Activated CD8-positive, alpha-beta memory T cell treated with anti-CD3 and anti-CD28 coated beads, Interleukin-2, amount 10 ng/mL, durations not matched to agents 7 days and 5 days (primary cell): Measurements from ENCODE around the gene KCND3. TPM values are rescaled to one million over a fixed set of nuclear protein-coding genes. Genes with fewer than 3 reads are reported as not detected.
A peak's percentile ranks its signal among the peaks of the same experiment; 100 is the strongest.

Experiments used
- ATAC-seq: fragments of 150-1000 bp; cut with Tn5 transposase; one replicate; pipeline ENCODE4 v1.10.0; 2021; ENCODE audit warnings: moderate library complexity
- CTCF ChIA-PET: fragments of 350-600 bp; sonication (Branson Sonifier 250); formaldehyde crosslinking; loops from one replicate; lab custom pipeline; 2021; ENCODE audit warnings: antibody characterized with exemption; lab: Charles Lee
- DNase-seq: peaks from one replicate; pipeline ENCODE4 v3.0.0-alpha.2; 2020
- H3K27ac Mint-ChIP-seq: one replicate; pipeline ENCODE4 v1.8.0; 2021; ENCODE audit warnings: mild to moderate bottlenecking, mixed read lengths
- H3K27me3 Mint-ChIP-seq: one replicate; pipeline ENCODE4 v1.8.0; 2021; ENCODE audit warnings: mixed read lengths
- H3K36me3 Mint-ChIP-seq: one replicate; pipeline ENCODE4 v1.8.0; 2021; ENCODE audit warnings: mild to moderate bottlenecking, mixed read lengths
- H3K4me1 Mint-ChIP-seq: one replicate; pipeline ENCODE4 v1.8.0; 2021; ENCODE audit warnings: mixed read lengths
- H3K4me3 Mint-ChIP-seq: one replicate; pipeline ENCODE4 v1.8.0; 2021; ENCODE audit warnings: mild to moderate bottlenecking, moderate library complexity, mixed read lengths
- H3K9me3 Mint-ChIP-seq: one replicate; pipeline ENCODE4 v1.8.0; 2022; ENCODE audit warnings: low read depth, mixed read lengths
- total RNA-seq, 2 experiments: library from RNA; stranded (reverse); gene quantifications; one replicate each; pipeline ENCODE4 v1.2.3, GENCODE V29; 2021

KCND3 gene
- total RNA-seq = not detected

DNA sequence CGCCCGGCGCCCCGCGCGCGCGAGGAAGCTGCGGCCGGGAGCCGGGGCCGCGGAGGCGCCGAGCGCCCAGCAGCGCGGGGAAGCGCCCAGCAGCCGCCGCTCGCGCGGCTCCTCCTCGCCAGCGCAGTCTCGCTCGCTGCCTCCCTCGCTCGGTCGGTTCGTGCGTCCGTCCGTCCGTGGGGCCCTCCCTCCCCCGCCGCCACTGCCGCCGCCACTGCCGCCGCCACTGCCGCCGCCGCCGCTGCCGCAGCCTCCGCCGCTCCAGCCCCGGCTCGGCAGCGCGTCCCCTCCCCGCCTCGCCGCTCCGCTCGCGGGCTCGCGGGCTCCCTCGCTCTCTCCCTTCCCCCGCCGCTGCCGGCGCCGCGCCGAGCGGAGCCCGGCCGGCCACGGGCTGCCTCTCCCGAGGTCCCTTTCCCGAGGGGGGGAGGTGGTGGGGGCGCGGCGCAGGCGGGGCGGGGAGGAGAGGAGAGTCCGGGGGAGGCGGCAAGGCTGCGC, at the start of gene KCND3:
Gene KCND3, minus strand, starts transcription at position 138 of the 495 bp plus-strand sequence.
- Mint-ChIP-seq H3K36me3 (no peaks in the 10 kb centered on the region), H3K9me3 (no peaks in the 10 kb centered on the region), H3K4me3 (peak within 1 kb of the TSS; percentile 11), H3K27ac (no peak within 1 kb of the TSS), H3K27me3 (peaks cover 83% of the 10 kb centered on the region), H3K4me1 (peaks cover 11% of the 10 kb centered on the region)
- ATAC-seq (peak; percentile 49), DNase-seq (no peak)
- CTCF ChIA-PET = no interaction called here

DNA sequence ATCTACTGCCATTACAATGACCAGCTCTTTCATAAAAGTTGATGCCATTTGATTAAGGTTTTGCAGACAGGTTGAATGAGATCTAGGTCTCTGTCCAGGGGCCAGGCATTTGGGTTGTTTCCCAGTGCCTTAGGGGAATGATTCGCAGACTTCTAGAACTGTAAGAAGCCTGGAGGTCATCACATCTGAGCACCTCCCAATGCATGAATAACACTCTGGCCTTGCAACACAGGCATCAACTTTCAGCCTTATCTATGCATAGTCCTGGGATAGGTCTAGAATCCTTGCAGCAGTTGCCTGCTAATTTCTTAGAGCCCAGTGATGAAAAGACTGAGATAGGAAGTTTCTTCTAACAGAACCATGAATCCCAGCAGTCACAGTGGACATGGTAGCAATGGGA, 44.8 kb upstream of the KCND3 start:
- Mint-ChIP-seq H3K36me3 (no peaks in the 10 kb centered on the region), H3K4me3 (no peak overlapping the region), H3K9me3 (no peaks in the 10 kb centered on the region), H3K27me3 (peaks cover 9% of the 10 kb centered on the region), H3K4me1 (no peaks in the 10 kb centered on the region), H3K27ac (no peak overlapping the region)
- no peak for DNase-seq
- CTCF ChIA-PET = no interaction called here
- no peak for ATAC-seq

GRCh38 chr1:112033439-112034120, 44.1 kb upstream of the KCND3 start:
- H3K9me3 Mint-ChIP-seq = no peaks in the 10 kb centered on the region

GRCh38 chr1:112030157-112030556, 40.7 kb upstream of the KCND3 start:
- Mint-ChIP-seq H3K36me3 (no peaks in the 10 kb centered on the region), H3K4me3 (no peak overlapping the region), H3K27me3 (peaks cover 9% of the 10 kb centered on the region), H3K4me1 (no peaks in the 10 kb centered on the region), H3K9me3 (no peaks in the 10 kb centered on the region), H3K27ac (no peak overlapping the region)
- no peak for ATAC-seq
- DNase-seq = no peak
- CTCF ChIA-PET = no interaction called here

More at GRCh38 chr1:112033439-112034120, 44.1 kb upstream of the KCND3 start:
- Mint-ChIP-seq H3K4me3 (no peak overlapping the region), H3K27ac (no peak overlapping the region), H3K4me1 (no peaks in the 10 kb centered on the region), H3K27me3 (peaks cover 9% of the 10 kb centered on the region), H3K36me3 (no peaks in the 10 kb centered on the region)
- ATAC-seq (no peak), DNase-seq (no peak)
- CTCF ChIA-PET = interaction anchor here (0.5 kb wide), 1 partner anchor 304 kb away, joined by 3 read pairs; no protein-coding TSS in a partner anchor

GRCh38 chr1:112027696-112028095, 38.2 kb upstream of the KCND3 start:
- peaks cover 9% of the 10 kb centered on the region for H3K27me3 Mint-ChIP-seq
- ATAC-seq (no peak), DNase-seq (no peak)
- CTCF ChIA-PET = no interaction called here
- H3K9me3 Mint-ChIP-seq = no peaks in the 10 kb centered on the region
- H3K4me1 Mint-ChIP-seq = no peaks in the 10 kb centered on the region
- no peaks in the 10 kb centered on the region for H3K36me3 Mint-ChIP-seq
- H3K27ac Mint-ChIP-seq = no peak overlapping the region
- no peak overlapping the region for H3K4me3 Mint-ChIP-seq

- no peak for DNase-seq
- H3K27ac Mint-ChIP-seq = no peak overlapping the region
- no peaks in the 10 kb centered on the region for H3K9me3 Mint-ChIP-seq
- peaks cover 13% of the 10 kb centered on the region for H3K27me3 Mint-ChIP-seq
- no peak overlapping the region for H3K4me3 Mint-ChIP-seq
- CTCF ChIA-PET = no interaction called here
- no peaks in the 10 kb centered on the region for H3K36me3 Mint-ChIP-seq
- no peak for ATAC-seq
- no peaks in the 10 kb centered on the region for H3K4me1 Mint-ChIP-seq
Observed at GRCh38 chr1:112026501-112026900, 37.0 kb upstream of the KCND3 start.

DNA sequence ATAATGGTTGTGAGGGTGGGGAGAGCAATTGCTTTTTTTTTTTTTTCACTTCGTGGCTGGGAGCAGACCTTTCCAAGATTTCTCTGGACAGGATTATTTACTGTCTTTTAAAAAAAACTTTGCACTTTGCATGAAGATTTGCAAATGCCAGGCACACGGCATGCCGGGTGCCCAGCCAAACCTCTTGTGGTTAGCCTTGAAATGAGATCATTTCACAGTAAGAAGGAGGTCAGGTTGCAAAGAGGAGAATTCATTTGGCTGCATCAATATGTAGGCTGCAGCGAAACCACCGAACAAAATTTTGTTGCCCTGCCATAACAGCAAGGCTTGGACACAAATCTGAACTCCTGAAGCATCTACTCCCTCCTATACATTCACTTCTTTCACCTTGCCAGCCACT, 36.5 kb upstream of the KCND3 start:
- Mint-ChIP-seq H3K36me3 (no peaks in the 10 kb centered on the region), H3K4me1 (no peaks in the 10 kb centered on the region), H3K27ac (no peak overlapping the region), H3K9me3 (no peaks in the 10 kb centered on the region), H3K27me3 (peaks cover 14% of the 10 kb centered on the region), H3K4me3 (no peak overlapping the region)
- DNase-seq (no peak), ATAC-seq (no peak)
- CTCF ChIA-PET = no interaction called here

DNA sequence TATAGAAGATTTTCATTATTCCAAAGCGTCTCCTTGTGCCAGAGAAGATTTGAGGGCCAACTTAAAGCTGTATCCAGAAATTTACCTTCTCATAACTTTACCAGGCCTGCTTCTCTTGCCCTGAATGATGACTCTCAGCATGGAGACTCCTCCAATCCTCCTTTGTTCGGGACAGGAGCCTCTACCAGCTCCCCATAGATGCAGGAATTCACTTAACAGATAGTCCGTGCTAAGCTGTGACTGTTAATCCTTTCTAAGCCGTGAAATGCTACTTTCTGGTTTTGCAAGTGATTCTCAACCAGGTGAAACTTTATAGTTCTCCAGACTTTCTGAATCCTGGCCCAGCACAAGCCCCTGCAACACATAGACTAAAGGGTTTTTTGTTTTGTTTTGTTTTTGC, 31.8 kb upstream of the KCND3 start:
- Mint-ChIP-seq H3K27me3 (peaks cover 27% of the 10 kb centered on the region), H3K4me3 (no peak overlapping the region), H3K27ac (no peak overlapping the region), H3K4me1 (no peaks in the 10 kb centered on the region), H3K36me3 (no peaks in the 10 kb centered on the region), H3K9me3 (no peaks in the 10 kb centered on the region)
- DNase-seq = no peak
- no peak for ATAC-seq
- CTCF ChIA-PET = no interaction called here

DNA sequence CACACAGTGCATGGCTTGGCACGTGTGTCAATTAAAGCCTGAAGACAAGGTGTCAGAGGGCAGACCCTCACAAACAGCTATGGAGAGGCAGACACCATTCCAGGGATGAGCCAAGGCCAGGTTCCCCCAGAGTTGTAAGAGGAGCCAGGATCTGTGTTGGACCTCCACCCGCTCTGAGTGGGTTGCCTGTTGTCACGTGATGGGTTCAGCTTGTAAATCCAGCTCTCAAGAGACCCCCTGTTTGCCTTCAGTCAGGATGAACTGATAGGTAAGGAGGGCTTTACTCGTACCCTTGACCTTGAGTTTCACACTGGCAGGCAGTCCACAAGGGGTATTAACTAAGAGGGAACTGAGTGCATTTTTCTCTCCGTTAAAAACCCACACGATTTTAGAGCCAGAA, 27.7 kb upstream of the KCND3 start:
- H3K9me3 Mint-ChIP-seq = no peaks in the 10 kb centered on the region
- ATAC-seq (no peak), DNase-seq (no peak)
- H3K27me3 Mint-ChIP-seq = peaks cover 32% of the 10 kb centered on the region
- no peaks in the 10 kb centered on the region for H3K4me1 Mint-ChIP-seq
- CTCF ChIA-PET = no interaction called here
- no peaks in the 10 kb centered on the region for H3K36me3 Mint-ChIP-seq
- H3K27ac Mint-ChIP-seq = no peak overlapping the region
- H3K4me3 Mint-ChIP-seq = no peak overlapping the region

DNA sequence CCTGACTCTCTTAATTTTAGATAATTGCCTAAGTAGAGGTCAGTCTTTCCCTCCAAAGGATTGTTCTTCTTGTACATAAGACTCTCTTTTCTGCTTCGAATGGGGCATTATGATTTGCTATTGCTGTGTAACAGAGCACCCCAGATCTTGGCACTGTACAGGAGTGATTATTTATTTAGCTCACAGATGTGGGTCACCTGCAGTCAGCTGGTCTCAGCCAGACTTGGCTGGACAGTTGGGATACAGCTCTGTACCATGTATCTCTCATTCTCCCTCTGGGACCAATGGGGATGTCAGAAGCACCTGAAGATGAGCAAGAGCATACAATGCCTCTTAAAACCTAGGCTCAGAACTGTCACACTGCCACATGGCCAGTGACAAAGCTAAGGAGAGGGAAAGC, 23.4 kb upstream of the KCND3 start:
- CTCF ChIA-PET = no interaction called here
- H3K27me3 Mint-ChIP-seq = peaks cover 12% of the 10 kb centered on the region
- ATAC-seq = no peak
- no peaks in the 10 kb centered on the region for H3K36me3 Mint-ChIP-seq
- no peak overlapping the region for H3K27ac Mint-ChIP-seq
- no peak for DNase-seq
- H3K4me3 Mint-ChIP-seq = no peak overlapping the region
- no peaks in the 10 kb centered on the region for H3K9me3 Mint-ChIP-seq
- H3K4me1 Mint-ChIP-seq = no peaks in the 10 kb centered on the region

GRCh38 chr1:112011202-112011601, 21.7 kb upstream of the KCND3 start:
- CTCF ChIA-PET = no interaction called here
- ATAC-seq (no peak), DNase-seq (no peak)
- Mint-ChIP-seq H3K27ac (no peak overlapping the region), H3K9me3 (no peaks in the 10 kb centered on the region), H3K36me3 (no peaks in the 10 kb centered on the region), H3K4me1 (no peaks in the 10 kb centered on the region), H3K4me3 (no peak overlapping the region), H3K27me3 (peaks cover 13% of the 10 kb centered on the region)

DNA sequence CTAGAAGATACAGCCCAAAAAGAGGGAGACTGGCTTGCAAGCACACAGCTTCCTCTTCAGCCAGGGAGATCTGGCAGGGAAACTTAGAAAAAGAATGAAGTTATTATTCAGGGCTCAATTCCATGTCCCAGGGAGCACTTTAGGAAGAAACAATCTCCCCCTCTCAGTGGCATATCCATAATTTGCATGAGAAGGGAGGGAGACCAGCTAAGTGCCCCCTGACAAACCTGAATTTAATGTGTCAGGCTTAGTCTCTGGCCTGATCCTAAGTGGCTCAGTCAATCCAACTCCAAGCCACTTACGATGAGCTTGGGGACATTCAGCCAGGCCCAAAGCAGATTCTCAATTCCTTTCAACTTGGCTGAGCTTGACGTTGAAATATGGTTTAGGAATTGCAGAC, 17.7 kb upstream of the KCND3 start:
- DNase-seq (no peak), ATAC-seq (no peak)
- Mint-ChIP-seq H3K27ac (no peak overlapping the region), H3K4me1 (no peaks in the 10 kb centered on the region), H3K4me3 (no peak overlapping the region), H3K27me3 (peaks cover 6% of the 10 kb centered on the region), H3K36me3 (no peaks in the 10 kb centered on the region), H3K9me3 (no peaks in the 10 kb centered on the region)
- CTCF ChIA-PET = interaction anchor here (1.4 kb wide), 1 partner anchor 8 kb away, joined by 3 read pairs; no protein-coding TSS in a partner anchor

DNA sequence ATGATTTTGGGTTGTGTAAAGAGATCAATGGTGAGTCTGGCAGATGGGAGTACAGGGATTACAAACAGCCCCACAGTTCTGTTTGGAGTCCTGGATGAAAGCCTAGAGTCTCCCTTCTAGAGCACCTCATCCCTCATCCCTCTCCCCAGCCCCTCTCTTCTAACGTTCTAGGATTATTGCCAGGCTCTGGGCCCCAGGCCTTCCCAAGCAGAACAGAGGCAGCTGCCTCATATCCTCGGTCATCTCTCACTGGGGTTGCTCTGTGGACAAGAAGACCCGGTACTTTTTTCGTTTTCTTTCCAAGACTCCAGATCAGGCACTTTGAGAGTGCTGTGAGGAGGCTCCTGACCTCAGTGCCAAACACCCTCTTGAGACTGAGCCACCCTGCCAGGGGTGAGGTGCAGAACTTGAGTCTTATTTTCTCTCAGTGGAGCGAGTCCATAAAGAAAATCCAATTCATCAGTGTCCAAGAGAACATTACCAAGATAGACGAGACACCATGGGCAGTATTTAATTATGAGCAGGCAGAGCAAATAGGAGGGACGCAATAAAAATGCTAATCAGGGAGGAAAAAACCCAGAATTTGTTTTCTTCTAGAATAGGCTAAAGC, 17.1 kb upstream of the KCND3 start:
- Mint-ChIP-seq H3K27me3 (peaks cover 10% of the 10 kb centered on the region), H3K4me3 (no peak overlapping the region), H3K4me1 (no peaks in the 10 kb centered on the region), H3K27ac (no peak overlapping the region), H3K9me3 (no peaks in the 10 kb centered on the region), H3K36me3 (no peaks in the 10 kb centered on the region)
- CTCF ChIA-PET = no interaction called here
- DNase-seq = no peak
- ATAC-seq = no peak

GRCh38 chr1:112004076-112004475, 14.6 kb upstream of the KCND3 start:
- ATAC-seq (no peak), DNase-seq (no peak)
- Mint-ChIP-seq H3K4me3 (no peak overlapping the region), H3K9me3 (no peaks in the 10 kb centered on the region), H3K4me1 (no peaks in the 10 kb centered on the region), H3K27me3 (peaks cover 30% of the 10 kb centered on the region), H3K36me3 (no peaks in the 10 kb centered on the region), H3K27ac (no peak overlapping the region)
- CTCF ChIA-PET = no interaction called here
